Nephron (organoid): ENCODE data around the gene TNFAIP2.
A peak's percentile ranks its signal among the peaks of the same experiment; 100 is the strongest.

Source experiments
- H3K27ac Mint-ChIP-seq, 3 experiments: 2 replicates each; pipeline ENCODE4 v1.8.0; 2020; ENCODE audit warnings: mixed read lengths in 3 of 3, mild to moderate bottlenecking in 2 of 3, moderate library complexity in 1 of 3
- H3K27me3 Mint-ChIP-seq: 2 replicates; pipeline ENCODE4 v1.8.0; 2021; ENCODE audit warnings: low read depth, mild to moderate bottlenecking, moderate library complexity, mixed read lengths
- H3K36me3 Mint-ChIP-seq: 2 replicates; pipeline ENCODE4 v1.8.0; 2020; ENCODE audit warnings: low read depth, mixed read lengths
- H3K4me1 Mint-ChIP-seq: 2 replicates; pipeline ENCODE4 v1.8.0; 2020; ENCODE audit warnings: mixed read lengths
- H3K4me3 Mint-ChIP-seq, 3 experiments: 2 replicates each; pipeline ENCODE4 v1.8.0; 2020; ENCODE audit warnings: mild to moderate bottlenecking in 3 of 3, mixed read lengths in 3 of 3, moderate library complexity in 2 of 3
- H3K9me3 Mint-ChIP-seq: 2 replicates; pipeline ENCODE4 v1.8.0; 2020; ENCODE audit warnings: mixed read lengths
- TF ChIP-seq, protein P1 (sequence below), 3 experiments: fragments of 200-600 bp; sonication (generic); IDR thresholded peaks; one replicate each; pipeline ENCODE4 v1.5.0; 2021; ENCODE audit warnings: antibody characterized with exemption in 3 of 3; ENCODE audit not compliant: unreplicated experiment in 3 of 3

TNFAIP2 gene

GRCh38 chr14:103105580-103106150 is 17.6 kb upstream of the TNFAIP2 start:
- peaks cover 33% of the 10 kb centered on the region for H3K4me1 Mint-ChIP-seq
- no peaks in the 10 kb centered on the region for H3K36me3 Mint-ChIP-seq
- TF ChIP-seq, protein P1, sequence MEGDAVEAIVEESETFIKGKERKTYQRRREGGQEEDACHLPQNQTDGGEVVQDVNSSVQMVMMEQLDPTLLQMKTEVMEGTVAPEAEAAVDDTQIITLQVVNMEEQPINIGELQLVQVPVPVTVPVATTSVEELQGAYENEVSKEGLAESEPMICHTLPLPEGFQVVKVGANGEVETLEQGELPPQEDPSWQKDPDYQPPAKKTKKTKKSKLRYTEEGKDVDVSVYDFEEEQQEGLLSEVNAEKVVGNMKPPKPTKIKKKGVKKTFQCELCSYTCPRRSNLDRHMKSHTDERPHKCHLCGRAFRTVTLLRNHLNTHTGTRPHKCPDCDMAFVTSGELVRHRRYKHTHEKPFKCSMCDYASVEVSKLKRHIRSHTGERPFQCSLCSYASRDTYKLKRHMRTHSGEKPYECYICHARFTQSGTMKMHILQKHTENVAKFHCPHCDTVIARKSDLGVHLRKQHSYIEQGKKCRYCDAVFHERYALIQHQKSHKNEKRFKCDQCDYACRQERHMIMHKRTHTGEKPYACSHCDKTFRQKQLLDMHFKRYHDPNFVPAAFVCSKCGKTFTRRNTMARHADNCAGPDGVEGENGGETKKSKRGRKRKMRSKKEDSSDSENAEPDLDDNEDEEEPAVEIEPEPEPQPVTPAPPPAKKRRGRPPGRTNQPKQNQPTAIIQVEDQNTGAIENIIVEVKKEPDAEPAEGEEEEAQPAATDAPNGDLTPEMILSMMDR (IDR thresholded peaks at IDR 0.05; ENCODE audit: unreplicated experiment in 3 of 3) = peak in 1 of 3 experiments; percentile 10
- H3K9me3 Mint-ChIP-seq = no peaks in the 10 kb centered on the region
- peaks cover 29% of the 10 kb centered on the region for H3K27me3 Mint-ChIP-seq
- H3K27ac Mint-ChIP-seq = peak overlapping the region in 2 of 3 experiments; percentile 7 to 8
- peak overlapping the region in 2 of 3 experiments; percentile 29 to 59 for H3K4me3 Mint-ChIP-seq

DNA sequence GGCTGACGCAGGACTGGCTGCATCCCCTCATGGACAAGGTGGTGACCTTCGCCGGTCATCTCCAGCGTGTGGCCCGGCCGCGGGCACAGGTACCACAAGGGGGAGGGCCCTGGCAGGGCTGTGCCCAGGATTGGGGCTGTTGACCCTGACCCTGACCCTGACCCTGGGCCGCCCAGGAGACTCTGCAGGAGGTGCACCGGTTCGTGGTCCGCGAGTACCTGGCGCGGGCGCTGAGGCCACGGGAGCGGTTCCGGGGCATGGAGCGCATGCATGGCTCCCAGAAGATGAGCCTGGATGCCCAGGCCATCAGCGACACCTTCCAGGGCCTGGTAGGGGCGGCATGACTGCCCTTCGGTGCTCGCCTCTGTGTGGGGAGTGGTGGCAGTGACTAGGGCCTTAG is 15.8 kb upstream of the TNFAIP2 start:
- TF ChIP-seq, protein P1 (IDR thresholded peaks at IDR 0.05; ENCODE audit: unreplicated experiment in 3 of 3) = no peak
- Mint-ChIP-seq H3K36me3 (no peaks in the 10 kb centered on the region), H3K9me3 (no peaks in the 10 kb centered on the region), H3K4me3 (no peak overlapping the region), H3K4me1 (peaks cover 32% of the 10 kb centered on the region), H3K27me3 (peaks cover 29% of the 10 kb centered on the region), H3K27ac (no peak overlapping the region)

DNA sequence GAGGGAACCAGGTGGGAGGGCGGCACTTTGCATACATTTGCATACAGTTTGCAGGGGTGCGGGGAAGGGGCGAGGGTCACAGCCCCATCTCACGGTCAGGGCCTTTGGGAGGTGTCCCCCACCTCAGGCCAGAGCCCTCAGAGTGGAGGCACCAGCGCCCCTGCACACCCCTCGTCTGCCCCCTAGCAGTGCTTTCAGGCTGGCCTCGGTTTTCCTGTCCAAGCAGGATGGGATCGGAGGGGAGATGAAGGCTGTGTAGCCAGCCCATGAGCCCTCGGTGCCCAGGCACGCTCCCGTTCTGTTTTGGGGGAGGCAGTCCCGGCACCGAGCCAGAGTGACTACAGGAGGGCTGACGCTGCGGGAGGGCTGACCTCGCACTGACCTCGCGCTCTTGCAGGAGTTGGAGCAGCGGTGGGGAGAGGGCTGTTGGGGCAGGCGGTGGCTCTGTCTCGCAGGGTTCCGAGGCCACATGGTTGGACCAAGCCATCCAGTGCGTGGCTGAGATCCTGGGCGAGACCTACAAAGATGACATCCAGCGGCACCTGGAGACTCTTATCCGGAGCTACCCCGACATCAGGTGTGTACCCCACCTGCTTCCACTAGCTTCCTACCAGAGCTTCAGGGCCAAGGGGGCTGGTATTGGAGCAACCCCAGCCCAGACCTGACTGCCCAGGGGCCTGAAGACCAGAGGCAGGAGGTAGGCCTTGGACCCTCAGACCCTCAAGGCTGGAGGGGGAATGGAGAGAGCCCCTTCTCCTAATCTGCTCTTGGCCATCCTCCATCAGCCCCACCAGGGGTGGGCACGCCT is 15.1 kb upstream of the TNFAIP2 start:
- H3K4me3 Mint-ChIP-seq = peak overlapping the region in 2 of 3 experiments; percentile 7 to 19
- no peaks in the 10 kb centered on the region for H3K9me3 Mint-ChIP-seq
- H3K4me1 Mint-ChIP-seq = peaks cover 36% of the 10 kb centered on the region
- TF ChIP-seq, protein P1 (IDR thresholded peaks at IDR 0.05; ENCODE audit: unreplicated experiment in 3 of 3) = no peak
- H3K27me3 Mint-ChIP-seq = peaks cover 29% of the 10 kb centered on the region
- no peaks in the 10 kb centered on the region for H3K36me3 Mint-ChIP-seq
- peak overlapping the region in 1 of 3 experiments; percentile 32 for H3K27ac Mint-ChIP-seq

DNA sequence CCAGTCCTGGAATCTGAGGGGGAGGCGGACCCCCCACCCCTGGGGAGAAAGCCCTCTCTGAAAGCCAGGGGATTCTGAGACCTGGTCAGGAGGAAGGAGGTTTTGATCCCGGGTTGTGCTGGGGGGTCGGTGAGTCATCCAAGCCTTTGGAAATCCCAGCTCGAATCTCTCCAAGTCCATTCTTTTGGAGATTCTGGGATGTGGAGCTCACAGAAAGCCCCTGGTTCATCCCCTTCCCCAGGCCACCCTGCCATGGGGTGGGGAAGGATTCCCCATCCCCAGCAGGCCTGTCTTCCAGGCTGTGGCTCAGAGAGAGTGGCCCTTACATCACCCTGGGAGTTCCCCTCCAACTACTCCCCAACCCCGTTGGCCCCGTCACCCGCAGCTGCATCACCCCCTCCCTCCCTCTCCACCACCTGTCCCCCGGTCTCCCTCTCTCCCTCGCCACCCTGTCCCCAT is 14.5 kb upstream of the TNFAIP2 start:
- peaks cover 24% of the 10 kb centered on the region for H3K27me3 Mint-ChIP-seq
- no peaks in the 10 kb centered on the region for H3K9me3 Mint-ChIP-seq
- H3K4me1 Mint-ChIP-seq = peaks cover 34% of the 10 kb centered on the region
- H3K4me3 Mint-ChIP-seq = peak overlapping the region in 1 of 3 experiments; percentile 11
- H3K27ac Mint-ChIP-seq = peak overlapping the region in 1 of 3 experiments; percentile 20
- no peaks in the 10 kb centered on the region for H3K36me3 Mint-ChIP-seq
- TF ChIP-seq, protein P1 (IDR thresholded peaks at IDR 0.05; ENCODE audit: unreplicated experiment in 3 of 3) = no peak

GRCh38 chr14:103109535-103110441 is 13.5 kb upstream of the TNFAIP2 start:
- H3K4me3 Mint-ChIP-seq = peak overlapping the region in 1 of 3 experiments; percentile 53
- H3K27me3 Mint-ChIP-seq = peaks cover 21% of the 10 kb centered on the region
- H3K36me3 Mint-ChIP-seq = no peaks in the 10 kb centered on the region
- H3K9me3 Mint-ChIP-seq = no peaks in the 10 kb centered on the region
- peaks cover 39% of the 10 kb centered on the region for H3K4me1 Mint-ChIP-seq
- peak overlapping the region; percentile 69 to 84 (median 73) for H3K27ac Mint-ChIP-seq
- TF ChIP-seq, protein P1 (IDR thresholded peaks at IDR 0.05; ENCODE audit: unreplicated experiment in 3 of 3) = no peak
